OCI-LY3 (cell line): Measurements from ENCODE around the gene PLD2.

Source experiments
- EZH2phosphoT487 ChIP-seq: fragments of 200-600 bp; shearing (Covaris generic); IDR thresholded peaks from 2 replicates; pipeline ENCODE4 v1.6.1; 2018; ENCODE audit warnings: antibody characterized with exemption, mixed run types, low read depth
- TF ChIP-seq, protein P1 (sequence below): fragments of 200-600, 300-600 bp; sonication (generic); IDR thresholded peaks from 2 replicates; pipeline ENCODE4 v1.5.1; 2014; ENCODE audit warnings: antibody characterized with exemption, low read length, low read depth

DNA sequence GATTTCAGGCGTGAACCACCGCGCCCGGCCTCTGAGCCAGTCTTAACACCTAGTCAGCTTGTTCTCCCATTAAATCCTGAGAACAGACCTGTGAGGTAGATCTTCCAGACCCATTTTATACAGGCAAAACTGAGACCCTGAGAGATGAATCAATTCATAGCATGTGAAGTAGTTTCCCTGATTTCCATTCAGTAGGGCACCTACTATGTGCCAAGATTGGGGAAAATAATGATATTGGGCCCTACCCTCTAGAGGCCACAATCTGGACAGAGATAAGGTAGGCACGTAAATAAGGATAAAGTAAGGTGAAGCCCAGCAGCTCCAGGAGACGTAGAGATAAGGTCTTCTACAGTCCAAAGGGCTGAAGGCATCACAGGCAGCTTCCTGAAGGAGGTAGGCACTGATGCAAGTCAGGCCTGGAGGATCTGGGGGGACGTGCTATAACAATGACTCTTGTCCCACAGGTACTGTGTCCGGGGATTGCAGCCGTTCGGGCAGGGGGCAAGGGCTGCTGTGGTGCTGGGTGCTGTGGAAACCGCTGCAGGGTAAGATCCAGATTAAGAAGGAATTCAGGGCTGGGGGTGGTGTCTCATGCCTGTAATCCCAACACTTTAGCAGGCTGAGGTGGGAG, 26.5 kb upstream of the PLD2 start:
- TF ChIP-seq, protein P1, sequence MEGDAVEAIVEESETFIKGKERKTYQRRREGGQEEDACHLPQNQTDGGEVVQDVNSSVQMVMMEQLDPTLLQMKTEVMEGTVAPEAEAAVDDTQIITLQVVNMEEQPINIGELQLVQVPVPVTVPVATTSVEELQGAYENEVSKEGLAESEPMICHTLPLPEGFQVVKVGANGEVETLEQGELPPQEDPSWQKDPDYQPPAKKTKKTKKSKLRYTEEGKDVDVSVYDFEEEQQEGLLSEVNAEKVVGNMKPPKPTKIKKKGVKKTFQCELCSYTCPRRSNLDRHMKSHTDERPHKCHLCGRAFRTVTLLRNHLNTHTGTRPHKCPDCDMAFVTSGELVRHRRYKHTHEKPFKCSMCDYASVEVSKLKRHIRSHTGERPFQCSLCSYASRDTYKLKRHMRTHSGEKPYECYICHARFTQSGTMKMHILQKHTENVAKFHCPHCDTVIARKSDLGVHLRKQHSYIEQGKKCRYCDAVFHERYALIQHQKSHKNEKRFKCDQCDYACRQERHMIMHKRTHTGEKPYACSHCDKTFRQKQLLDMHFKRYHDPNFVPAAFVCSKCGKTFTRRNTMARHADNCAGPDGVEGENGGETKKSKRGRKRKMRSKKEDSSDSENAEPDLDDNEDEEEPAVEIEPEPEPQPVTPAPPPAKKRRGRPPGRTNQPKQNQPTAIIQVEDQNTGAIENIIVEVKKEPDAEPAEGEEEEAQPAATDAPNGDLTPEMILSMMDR: no peak
- no peak for TF ChIP-seq EZH2phosphoT487
